PC-9 (cell line): ENCODE measurements around the gene GJD2. TPM values are rescaled to one million over a fixed set of nuclear protein-coding genes. Genes with fewer than 3 reads are reported as not detected.

Experiments
- BruUV-seq: library from RNA; stranded (reverse); fragments of 400-500 nt; replicated peaks from 2 replicates; lab custom pipeline; 2021; lab: Mats Ljungman, UMichigan
- CTCF ChIA-PET: fragments of 300-600 bp; sonication (Branson Sonifier 250); formaldehyde crosslinking; loops from one replicate; lab custom pipeline; 2022; ENCODE audit warnings: antibody characterized with exemption; lab: Charles Lee
- POLR2A ChIA-PET: fragments of 300-600 bp; sonication (Branson Sonifier 250); formaldehyde crosslinking; loops from one replicate; lab custom pipeline; 2022; ENCODE audit warnings: antibody characterized with exemption; ENCODE audit not compliant: unreplicated experiment; lab: Charles Lee
- DNase-seq, 2 experiments: peaks; one replicate each; pipeline versions ENCODE4 v3.0.0 to v3.0.0-alpha.2; 2015 to 2022; ENCODE audit warnings: mixed read lengths in 1 of 2
- H2AFZ ChIP-seq: fragments of 200-600 bp; sonication (generic); 2 replicates; pipeline ENCODE4 v1.8.1; 2017; ENCODE audit warnings: antibody characterized with exemption
- H3F3A ChIP-seq: fragments of 200-600 bp; sonication (generic); 2 replicates; pipeline ENCODE4 v1.8.1; 2017; ENCODE audit warnings: antibody characterized with exemption, mild to moderate bottlenecking, low read depth; ENCODE audit not compliant: insufficient read depth
- H3K27ac ChIP-seq: fragments of 200-600 bp; sonication (generic); 2 replicates; pipeline ENCODE4 v1.6.1; 2016; ENCODE audit warnings: mixed run types
- H3K27me3 ChIP-seq: fragments of 200-600 bp; sonication (generic); 2 replicates; pipeline ENCODE4 v1.6.1; 2016; ENCODE audit warnings: low read depth, mixed run types; ENCODE audit not compliant: insufficient read depth
- H3K36me3 ChIP-seq: fragments of 200-600 bp; sonication (generic); 2 replicates; pipeline ENCODE4 v1.6.1; 2016; ENCODE audit warnings: low read depth, mixed run types
- H3K4me1 ChIP-seq: fragments of 200-600 bp; sonication (generic); replicated peaks from 2 replicates; pipeline ENCODE4 v1.6.1; 2016; ENCODE audit warnings: mixed run types; ENCODE audit not compliant: insufficient read depth
- H3K4me2 ChIP-seq: fragments of 200-600 bp; sonication (generic); 2 replicates; pipeline ENCODE4 v1.6.1; 2017; ENCODE audit warnings: mixed run types
- H3K4me3 ChIP-seq: fragments of 200-600 bp; sonication (generic); 2 replicates; pipeline ENCODE4 v1.6.1; 2016; ENCODE audit warnings: mixed run types
- H3K79me2 ChIP-seq: fragments of 200-600 bp; sonication (generic); 2 replicates; pipeline ENCODE4 v1.6.1; 2017; ENCODE audit warnings: low read depth, mixed run types
- H3K9me2 ChIP-seq: fragments of 200-600 bp; sonication (generic); 2 replicates; pipeline ENCODE4 v1.8.1; 2017; ENCODE audit warnings: mild to moderate bottlenecking; ENCODE audit not compliant: insufficient read depth
- H3K9me3 ChIP-seq: fragments of 200-600 bp; sonication (generic); 2 replicates; pipeline ENCODE4 v1.8.1; 2016; ENCODE audit warnings: low read depth; ENCODE audit not compliant: insufficient read depth
- H4K20me1 ChIP-seq: fragments of 200-600 bp; sonication (generic); 2 replicates; pipeline ENCODE4 v1.8.1; 2017; ENCODE audit not compliant: insufficient read depth
- EZH2 ChIP-seq: fragments of 200-600 bp; sonication (generic); IDR thresholded peaks from 2 replicates; pipeline ENCODE4 v1.8.0; 2017; ENCODE audit warnings: antibody characterized with exemption, low read depth
- intact Hi-C: fragments of 100-400 bp; cut with micrococcal nuclease; formaldehyde crosslinking; loops from one replicate; pipeline ENCODE4 v1.10.0; 2022; ENCODE audit not compliant: unreplicated experiment
- total RNA-seq: library from RNA; stranded (reverse); gene quantifications from 2 replicates; pipeline ENCODE4 v1.2.3, GENCODE V29; 2021
- TF ChIP-seq, protein P1 (sequence below): fragments of 200-600 bp; sonication (generic); conservative IDR thresholded peaks from 2 replicates; pipeline ENCODE4 v1.6.1; 2017; ENCODE audit warnings: mixed run types, antibody characterized with exemption, mild to moderate bottlenecking, moderate library complexity

GJD2 gene
- total RNA-seq, 1 experiment from 2014 or later, result not detected

DNA sequence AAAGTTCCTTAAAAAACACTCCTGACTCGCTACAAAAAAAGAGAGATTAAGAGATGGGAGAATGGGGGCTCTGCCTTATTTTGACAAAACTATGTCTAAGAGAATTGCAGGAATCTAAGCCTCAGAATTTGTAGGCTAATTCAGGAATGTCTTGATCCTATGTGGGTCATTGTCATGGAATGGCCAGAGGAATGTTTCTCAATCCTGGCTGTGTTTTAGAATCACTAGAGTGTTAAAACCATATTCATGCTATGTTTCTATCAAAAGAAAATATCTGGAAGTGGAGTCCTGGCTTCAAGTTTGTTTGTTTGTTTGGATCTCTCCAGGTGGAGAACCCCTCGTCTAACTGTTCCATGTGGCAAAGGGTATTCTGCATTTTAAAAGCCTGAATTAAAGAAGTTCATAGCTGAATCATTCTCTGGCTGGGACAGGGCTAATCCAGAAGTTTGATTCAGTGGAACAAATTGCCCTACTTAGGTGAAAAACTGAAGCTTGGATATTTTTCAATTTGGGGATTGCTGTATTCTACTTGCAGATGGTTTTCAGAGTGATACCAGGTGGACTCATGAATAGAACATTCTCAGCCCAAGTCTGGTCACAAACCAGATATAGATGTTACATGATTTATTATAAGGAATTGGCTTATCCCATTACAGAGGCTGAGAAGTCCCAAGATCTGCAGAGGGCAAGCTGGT lies 28.2 kb downstream of the GJD2 start:
- intact Hi-C loops, result no loop called here
- H3K27me3 ChIP-seq, result no peaks in the 10 kb centered on the region
- ChIA-PET CTCF (no interaction called here), POLR2A (no interaction called here)
- no TSS peak for BruUV-seq
- no peak overlapping the region for H3K4me2 ChIP-seq
- H2AFZ ChIP-seq, result no peak overlapping the region
- H3F3A ChIP-seq, result no peaks in the 10 kb centered on the region
- H3K27ac ChIP-seq, result no peak overlapping the region
- H3K4me1 ChIP-seq, result no peaks in the 10 kb centered on the region
- TF ChIP-seq EZH2, result no peak
- TF ChIP-seq, protein P1, sequence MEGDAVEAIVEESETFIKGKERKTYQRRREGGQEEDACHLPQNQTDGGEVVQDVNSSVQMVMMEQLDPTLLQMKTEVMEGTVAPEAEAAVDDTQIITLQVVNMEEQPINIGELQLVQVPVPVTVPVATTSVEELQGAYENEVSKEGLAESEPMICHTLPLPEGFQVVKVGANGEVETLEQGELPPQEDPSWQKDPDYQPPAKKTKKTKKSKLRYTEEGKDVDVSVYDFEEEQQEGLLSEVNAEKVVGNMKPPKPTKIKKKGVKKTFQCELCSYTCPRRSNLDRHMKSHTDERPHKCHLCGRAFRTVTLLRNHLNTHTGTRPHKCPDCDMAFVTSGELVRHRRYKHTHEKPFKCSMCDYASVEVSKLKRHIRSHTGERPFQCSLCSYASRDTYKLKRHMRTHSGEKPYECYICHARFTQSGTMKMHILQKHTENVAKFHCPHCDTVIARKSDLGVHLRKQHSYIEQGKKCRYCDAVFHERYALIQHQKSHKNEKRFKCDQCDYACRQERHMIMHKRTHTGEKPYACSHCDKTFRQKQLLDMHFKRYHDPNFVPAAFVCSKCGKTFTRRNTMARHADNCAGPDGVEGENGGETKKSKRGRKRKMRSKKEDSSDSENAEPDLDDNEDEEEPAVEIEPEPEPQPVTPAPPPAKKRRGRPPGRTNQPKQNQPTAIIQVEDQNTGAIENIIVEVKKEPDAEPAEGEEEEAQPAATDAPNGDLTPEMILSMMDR, result no peak
- DNase-seq, result no peak
- H4K20me1 ChIP-seq, result no peaks in the 10 kb centered on the region
- no peaks in the 10 kb centered on the region for H3K79me2 ChIP-seq
- no peaks in the 10 kb centered on the region for H3K9me3 ChIP-seq
- no peak overlapping the region for H3K4me3 ChIP-seq
- no peaks in the 10 kb centered on the region for H3K36me3 ChIP-seq
- H3K9me2 ChIP-seq, result no peaks in the 10 kb centered on the region

DNA sequence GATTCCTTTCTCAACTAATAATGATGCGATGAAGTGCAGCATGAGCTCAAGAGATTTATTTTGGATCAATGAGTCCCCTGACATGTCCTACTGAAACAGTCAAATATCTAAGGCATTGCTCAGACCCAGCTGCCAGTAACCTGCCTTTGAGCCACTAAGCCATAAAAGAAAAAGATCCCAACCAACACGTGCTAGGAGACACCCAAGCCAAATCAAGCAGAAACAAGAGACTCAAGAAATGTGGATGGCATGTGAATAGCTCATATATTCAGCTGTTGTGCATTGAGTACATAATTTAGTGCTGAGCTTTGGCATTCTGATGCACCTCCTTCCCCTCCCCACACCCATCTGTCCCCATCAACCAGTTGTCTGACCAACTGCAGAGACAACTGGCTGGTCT lies 29.2 kb downstream of the GJD2 start:
- intact Hi-C loops, result no loop called here
- Histone ChIP-seq H3K4me3 (no peak overlapping the region), H3K9me3 (no peaks in the 10 kb centered on the region), H3K79me2 (no peaks in the 10 kb centered on the region), H3K9me2 (no peaks in the 10 kb centered on the region), H3K36me3 (no peaks in the 10 kb centered on the region), H2AFZ (no peak overlapping the region), H3K27me3 (no peaks in the 10 kb centered on the region), H3K27ac (no peak overlapping the region), H3K4me2 (no peak overlapping the region), H4K20me1 (no peaks in the 10 kb centered on the region), H3K4me1 (no peaks in the 10 kb centered on the region), H3F3A (no peaks in the 10 kb centered on the region)
- BruUV-seq, result no TSS peak
- CTCF ChIA-PET, result no interaction called here
- POLR2A ChIA-PET, result no interaction called here
- DNase-seq, result no peak
- TF ChIP-seq EZH2, result no peak
- TF ChIP-seq, protein P1, result no peak

DNA sequence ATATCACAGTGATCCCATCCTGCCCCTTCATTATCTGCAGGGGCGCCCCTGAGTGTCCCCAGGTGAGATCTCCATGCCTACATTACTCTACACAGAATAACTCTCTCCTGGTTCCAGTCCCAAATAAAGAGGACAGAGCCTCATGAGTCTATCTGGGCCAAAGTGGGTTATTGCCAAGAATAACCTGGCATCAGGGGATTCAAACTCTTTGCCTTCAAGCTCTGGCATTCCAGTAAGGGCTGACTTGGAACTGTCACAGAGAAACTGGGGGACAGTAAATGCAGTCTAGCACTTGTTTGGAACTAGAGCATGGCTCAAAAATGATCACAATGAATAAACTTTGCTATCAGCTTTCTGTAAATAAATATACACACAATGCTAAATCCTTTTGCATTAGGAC lies 30.3 kb downstream of the GJD2 start:
- ChIA-PET POLR2A (no interaction called here), CTCF (no interaction called here)
- Histone ChIP-seq H3K9me2 (no peaks in the 10 kb centered on the region), H4K20me1 (no peaks in the 10 kb centered on the region), H3F3A (no peaks in the 10 kb centered on the region), H3K9me3 (no peaks in the 10 kb centered on the region), H3K4me1 (no peaks in the 10 kb centered on the region), H3K27me3 (no peaks in the 10 kb centered on the region), H3K4me3 (no peak overlapping the region), H3K4me2 (no peak overlapping the region), H2AFZ (no peak overlapping the region), H3K79me2 (no peaks in the 10 kb centered on the region), H3K27ac (no peak overlapping the region), H3K36me3 (no peaks in the 10 kb centered on the region)
- no peak for DNase-seq
- BruUV-seq, result no TSS peak
- intact Hi-C loops, result no loop called here
- TF ChIP-seq EZH2, result no peak
- TF ChIP-seq, protein P1, result no peak
